C4-2B (cell line): ENCODE results near the gene CNTNAP5.

ENCODE experiments used
- H3K27ac ChIP-seq: fragments of 450-650 bp; 2 replicates; pipeline ENCODE4 v1.5.1; 2017
- ZFX ChIP-seq: fragments of 450-650 bp; IDR thresholded peaks from 2 replicates; pipeline ENCODE4 v1.6.1; 2017
- TF ChIP-seq, protein P1 (sequence below): fragments of 450-650 bp; conservative IDR thresholded peaks from 2 replicates; pipeline ENCODE4 v1.5.1; 2017; ENCODE audit warnings: mild to moderate bottlenecking

The CNTNAP5 gene

DNA sequence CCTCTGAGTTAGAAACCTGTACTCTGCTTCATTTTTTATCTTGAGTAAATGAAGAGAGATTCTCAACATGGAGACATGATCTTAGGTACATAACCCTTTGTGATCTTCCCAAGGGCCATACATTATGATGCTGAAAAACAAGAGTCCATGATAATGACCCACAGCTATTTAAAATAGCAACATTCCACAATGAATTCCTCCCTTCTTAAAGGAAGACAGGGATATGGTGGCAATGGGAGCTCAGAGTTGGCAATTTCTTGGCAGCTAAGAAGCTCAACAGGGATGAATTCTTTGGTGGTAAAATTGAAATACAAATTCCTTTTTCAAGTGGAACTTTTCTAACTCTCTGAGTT, 638.5 kb downstream of the CNTNAP5 start:
- H3K27ac ChIP-seq = no peak overlapping the region
- no peak for TF ChIP-seq ZFX
- TF ChIP-seq, protein P1, sequence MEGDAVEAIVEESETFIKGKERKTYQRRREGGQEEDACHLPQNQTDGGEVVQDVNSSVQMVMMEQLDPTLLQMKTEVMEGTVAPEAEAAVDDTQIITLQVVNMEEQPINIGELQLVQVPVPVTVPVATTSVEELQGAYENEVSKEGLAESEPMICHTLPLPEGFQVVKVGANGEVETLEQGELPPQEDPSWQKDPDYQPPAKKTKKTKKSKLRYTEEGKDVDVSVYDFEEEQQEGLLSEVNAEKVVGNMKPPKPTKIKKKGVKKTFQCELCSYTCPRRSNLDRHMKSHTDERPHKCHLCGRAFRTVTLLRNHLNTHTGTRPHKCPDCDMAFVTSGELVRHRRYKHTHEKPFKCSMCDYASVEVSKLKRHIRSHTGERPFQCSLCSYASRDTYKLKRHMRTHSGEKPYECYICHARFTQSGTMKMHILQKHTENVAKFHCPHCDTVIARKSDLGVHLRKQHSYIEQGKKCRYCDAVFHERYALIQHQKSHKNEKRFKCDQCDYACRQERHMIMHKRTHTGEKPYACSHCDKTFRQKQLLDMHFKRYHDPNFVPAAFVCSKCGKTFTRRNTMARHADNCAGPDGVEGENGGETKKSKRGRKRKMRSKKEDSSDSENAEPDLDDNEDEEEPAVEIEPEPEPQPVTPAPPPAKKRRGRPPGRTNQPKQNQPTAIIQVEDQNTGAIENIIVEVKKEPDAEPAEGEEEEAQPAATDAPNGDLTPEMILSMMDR = no peak

GRCh38 chr2:124664363-124664762, 639.3 kb downstream of the CNTNAP5 start:
- TF ChIP-seq, protein P1 = no peak
- TF ChIP-seq ZFX = no peak
- no peak overlapping the region for H3K27ac ChIP-seq

DNA sequence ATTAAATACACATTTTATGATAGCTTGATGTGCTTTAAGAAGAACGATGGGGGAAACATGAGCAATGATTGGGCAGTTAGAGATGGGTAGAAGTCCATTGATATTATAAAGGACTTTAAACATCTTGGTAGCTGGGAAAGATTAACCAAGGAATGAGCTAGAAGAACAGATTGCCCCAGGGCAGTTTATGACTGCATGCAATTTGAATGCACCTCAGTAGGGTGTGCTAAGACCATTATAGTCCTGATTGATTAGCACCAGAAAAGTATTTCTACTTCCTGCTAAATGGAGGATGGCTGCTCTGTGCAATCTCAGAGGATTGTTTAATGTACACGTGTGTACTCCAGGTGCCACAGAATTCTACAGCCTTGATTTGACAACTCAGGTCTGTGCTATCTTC, 641.9 kb downstream of the CNTNAP5 start:
- no peak overlapping the region for H3K27ac ChIP-seq
- TF ChIP-seq, protein P1 = no peak
- TF ChIP-seq ZFX = no peak

DNA sequence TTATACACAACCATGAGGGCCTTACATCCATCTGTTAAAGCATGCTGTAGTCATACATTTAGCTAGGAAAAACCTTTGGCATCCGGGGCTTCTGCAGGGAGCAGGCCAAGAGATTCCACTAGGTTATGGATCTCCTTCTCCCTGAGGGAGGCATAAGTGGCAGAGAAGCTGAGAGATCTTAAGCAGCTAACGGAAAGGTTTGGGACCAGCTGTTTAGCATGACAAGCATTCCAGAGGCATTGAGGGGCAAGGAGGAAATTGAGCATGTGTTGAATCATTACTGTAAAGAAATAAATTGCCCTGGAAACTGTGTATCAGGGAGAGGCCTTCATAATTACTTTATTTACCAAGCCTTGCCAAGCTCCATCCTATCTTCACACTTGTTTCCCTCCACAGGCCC, 643.1 kb downstream of the CNTNAP5 start:
- TF ChIP-seq, protein P1 = no peak
- TF ChIP-seq ZFX = no peak
- no peak overlapping the region for H3K27ac ChIP-seq

GRCh38 chr2:124670187-124670586, 645.1 kb downstream of the CNTNAP5 start:
- TF ChIP-seq, protein P1 = no peak
- TF ChIP-seq ZFX = no peak
- H3K27ac ChIP-seq = no peak overlapping the region

- no peak overlapping the region for H3K27ac ChIP-seq
- TF ChIP-seq, protein P1 = no peak
- no peak for TF ChIP-seq ZFX
Observed at GRCh38 chr2:124678043-124678442, 653.0 kb downstream of the CNTNAP5 start.

GRCh38 chr2:124683536-124684428, 658.7 kb downstream of the CNTNAP5 start:
- no peak overlapping the region for H3K27ac ChIP-seq

More at GRCh38 chr2:124683536-124684428, 658.7 kb downstream of the CNTNAP5 start:
- TF ChIP-seq, protein P1 = no peak
- no peak for TF ChIP-seq ZFX
